ENCODE results near the gene YWHAH. TPM values are rescaled to one million over a fixed set of nuclear protein-coding genes. Genes with fewer than 3 reads are reported as not detected.
"Not testable (repeated sequence)": the region's sequence is repeated elsewhere in the genome, so short reads cannot be mapped to it uniquely, and the experiment has no call there.

The YWHAH gene
- total and polyA plus RNA-seq, 2 of the 8 experiments (the other 6 are each of a cell fraction or from before 2014, with no cell fraction given) = 146 to 247 TPM

GRCh38 chr22:31981976-31982375, 37.6 kb downstream of the YWHAH start:
- H3K56ac ChIP-seq (replicated peaks; ENCODE audit: insufficient read length, low read depth, low read length); POLR2A ChIA-PET (ENCODE audit: partially characterized antibody); H3K27ac ChIP-seq (ENCODE audit: low read depth, low read length); H2BK5ac ChIP-seq (ENCODE audit: low read depth, low read length); H4K5ac ChIP-seq (ENCODE audit: insufficient read length, low read depth, low read length); H4K8ac ChIP-seq (ENCODE audit: extremely low read depth, insufficient read depth, low read length); H3K4me3 ChIP-seq (ENCODE audit: extremely low read depth in 1 of 4, insufficient read depth in 2 of 4, low read depth in 3 of 4, low read length in 4 of 4); H3K9me3 ChIP-seq (ENCODE audit: insufficient read depth in 2 of 2, low read depth in 1 of 2, low read length in 1 of 2); H2AK5ac ChIP-seq (ENCODE audit: low read depth, low read length); DNase-seq (ENCODE audit: low read depth in 1 of 2, low spot score in 2 of 2); H3K79me1 ChIP-seq (ENCODE audit: low read depth, low read length); H3K4me1 ChIP-seq (replicated peaks in 1 of 4; ENCODE audit: control insufficient read depth in 3 of 4, insufficient read depth in 4 of 4, low read length in 3 of 4); H2BK15ac ChIP-seq (ENCODE audit: low read length); H3K9ac ChIP-seq (replicated peaks in 1 of 4; ENCODE audit: extremely low read depth in 1 of 4, low read depth in 3 of 4, low read length in 3 of 4); H3K23ac ChIP-seq (ENCODE audit: insufficient read length); H3K14ac ChIP-seq (ENCODE audit: insufficient read length); H2BK20ac ChIP-seq (ENCODE audit: low read length); H3K18ac ChIP-seq (ENCODE audit: extremely low read depth, low read length); H2BK12ac ChIP-seq (ENCODE audit: low read depth, low read length); H2AFZ ChIP-seq (ENCODE audit: low read length); H4K20me1 ChIP-seq (replicated peaks in 1 of 2; ENCODE audit: control insufficient read depth in 1 of 2, insufficient read depth in 2 of 2, low read length in 2 of 2); H4K91ac ChIP-seq (replicated peaks; ENCODE audit: insufficient read length, low read length); H2BK120ac ChIP-seq (replicated peaks; ENCODE audit: low read depth, low read length); H3K4me2 ChIP-seq (ENCODE audit: insufficient read depth in 1 of 2, low read depth in 2 of 2, low read length in 2 of 2); H3K27me3 ChIP-seq (replicated peaks in 1 of 4; ENCODE audit: control insufficient read depth in 3 of 4, extremely low read depth in 1 of 4, insufficient read depth in 3 of 4, low read length in 3 of 4); H3K23me2 ChIP-seq (ENCODE audit: low read depth, low read length); H3K79me2 ChIP-seq (ENCODE audit: control insufficient read depth in 1 of 2, insufficient read depth in 2 of 2, low read length in 2 of 2); H3K4ac ChIP-seq (replicated peaks; ENCODE audit: insufficient read length, low read depth, low read length); H3K36me3 ChIP-seq (ENCODE audit: control insufficient read depth in 2 of 4, insufficient read depth in 4 of 4, low read length in 3 of 4); FAIRE-seq: not testable (repeated sequence)
- CTCF ChIA-PET (ENCODE audit: partially characterized antibody) = interaction anchor here (15.0 kb wide), 1 partner anchor 102 kb away, joined by 243 read pairs; no protein-coding TSS in a partner anchor
- 96% methylated on average over 8 of the region's 8 CpGs; no CpG with 5 or more reads in 1 of the 2 experiments for WGBS, 2 experiments (ENCODE audit: extremely low coverage in 1 of 2, insufficient coverage in 1 of 2, insufficient read length in 1 of 2, insufficient replicate concordance in 2 of 2, low coverage in 1 of 2, low lambda C conversion rate in 2 of 2, missing lambda C conversion rate in 1 of 2)

All from H1 (cell line).